ENCODE measurements around the gene RBMS3.

- no peak for TF ChIP-seq POLR2A (IDR thresholded peaks at IDR 0.05)
- no peak for TF ChIP-seq CTCF (IDR thresholded peaks at IDR 0.05)
Observed at GRCh38 chr3:29746163-29746760, 465.4 kb downstream of the RBMS3 start.
